A549 (cell line): ENCODE results near the gene ZNF597. TPM values are rescaled to one million over a fixed set of nuclear protein-coding genes. Genes with fewer than 3 reads are reported as not detected.

Experiments
- ATAC-seq, 2 experiments: fragments of 200-7000 bp in 1 of 2; fragments of >200 bp in 1 of 2; cut with Nextera tagmentation in 1 of 2; cut with Tn5 transposase in 1 of 2; 3 replicates each; pipeline versions ENCODE4 v1.8.0 to v1.9.1; 2018 to 2020; ENCODE audit warnings: mild to moderate bottlenecking in 1 of 2, moderate library complexity in 1 of 2
- CTCF ChIA-PET: fragments of 300-600 bp; sonication (Branson Sonifier 250); formaldehyde crosslinking; extraction: SDS; loops from one replicate; lab custom pipeline; 2021; ENCODE audit warnings: antibody characterized with exemption, inconsistent platforms; lab: Yijun Ruan, JAX
- POLR2A ChIA-PET: fragments of 350-600 bp; formaldehyde crosslinking; extraction: SDS; loops from one replicate; lab custom pipeline; 2021; ENCODE audit warnings: antibody characterized with exemption, inconsistent platforms; lab: Yijun Ruan, JAX
- DNase-seq, 2 experiments: peaks; one replicate each; pipeline versions ENCODE4 v3.0.0 to v3.0.0-alpha.2; 2011 to 2016; ENCODE audit warnings: low read depth in 1 of 2, low spot score in 1 of 2
- FAIRE-seq: peaks from 2 replicates; lab custom pipeline; 2011; peaks lifted over from hg19 to GRCh38; lab: Jason Lieb, UNC
- H3K27ac ChIP-seq, 2 experiments: fragments of >200 bp; sonication (Bioruptor Twin); formaldehyde crosslinking; 3 replicates each; pipeline ENCODE4 v1.5.1; 2016 to 2017
- H3K4me1 ChIP-seq: fragments of >200 bp; sonication (Bioruptor Twin); formaldehyde crosslinking; 3 replicates; pipeline ENCODE4 v1.6.1; 2016
- H3K4me2 ChIP-seq: fragments of >200 bp; sonication (Bioruptor Twin); formaldehyde crosslinking; 3 replicates; pipeline ENCODE4 v1.6.1; 2016
- H3K4me3 ChIP-seq: fragments of >200 bp; sonication (Bioruptor Twin); formaldehyde crosslinking; 3 replicates; pipeline ENCODE4 v1.5.1; 2016
- H3K9me3 ChIP-seq: fragments of >200 bp; sonication (Bioruptor Twin); formaldehyde crosslinking; 3 replicates; pipeline ENCODE4 v1.6.1; 2016
- ATOH8 ChIP-seq: fragments of 250-450 bp; sonication (Bioruptor Pico); IDR thresholded peaks from 2 replicates; pipeline ENCODE4 v1.5.0; 2020; ENCODE audit warnings: low read depth, mild to moderate bottlenecking, moderate library complexity
- BHLHE40 ChIP-seq: IDR thresholded peaks from 2 replicates; pipeline ENCODE4 v1.6.1; 2012; ENCODE audit warnings: low read depth, low read length, inconsistent platforms
- CHD4 ChIP-seq: fragments of 200-600 bp; sonication (generic); IDR thresholded peaks from 2 replicates; pipeline ENCODE4 v1.6.1; 2016; ENCODE audit warnings: antibody characterized with exemption, mild to moderate bottlenecking, borderline replicate concordance
- EHF ChIP-seq: fragments of 250-450 bp; sonication (Bioruptor Pico); IDR thresholded peaks from 2 replicates; pipeline ENCODE4 v1.5.0; 2020; ENCODE audit warnings: mild to moderate bottlenecking
- ESRRA ChIP-seq: fragments of 150-350 bp; IDR thresholded peaks from 2 replicates; pipeline ENCODE4 v1.6.1; 2014; ENCODE audit warnings: mild to moderate bottlenecking, low read length, borderline replicate concordance
- FOXS1 ChIP-seq: fragments of 250-450 bp; sonication (Bioruptor Pico); IDR thresholded peaks from 2 replicates; pipeline ENCODE4 v1.5.0; 2020; ENCODE audit warnings: mild to moderate bottlenecking, moderate library complexity
- HEYL ChIP-seq: fragments of 250-450 bp; sonication (Bioruptor Pico); IDR thresholded peaks from 2 replicates; pipeline ENCODE4 v1.8.0; 2021; ENCODE audit warnings: mild to moderate bottlenecking, moderate library complexity
- HOXA7 ChIP-seq: fragments of 250-450 bp; sonication (Bioruptor Pico); IDR thresholded peaks from 2 replicates; pipeline ENCODE4 v1.5.0; 2020; ENCODE audit warnings: mild to moderate bottlenecking, moderate library complexity
- HOXB13 ChIP-seq: fragments of 250-450 bp; sonication (Bioruptor Pico); IDR thresholded peaks from 2 replicates; pipeline ENCODE4 v1.5.0; 2020; ENCODE audit warnings: low read depth, mild to moderate bottlenecking, moderate library complexity
- JUNB ChIP-seq: fragments of >200 bp; sonication (Bioruptor Twin); formaldehyde crosslinking; IDR thresholded peaks from 2 replicates; pipeline ENCODE4 v1.6.1; 2016
- KDM1A ChIP-seq: fragments of 200-600 bp; sonication (generic); IDR thresholded peaks from 2 replicates; pipeline ENCODE4 v1.6.1; 2016; ENCODE audit warnings: low read depth, mild to moderate bottlenecking
- KDM5A ChIP-seq: fragments of 200-600 bp; sonication (generic); IDR thresholded peaks from 2 replicates; pipeline ENCODE4 v1.6.1; 2016; ENCODE audit warnings: antibody characterized with exemption, mild to moderate bottlenecking
- MAFK ChIP-seq: fragments of 450-650 bp; IDR thresholded peaks from 2 replicates; pipeline ENCODE4 v1.6.1; 2014; ENCODE audit not compliant: partially characterized antibody
- MAZ ChIP-seq: fragments of 150-350 bp; IDR thresholded peaks from 2 replicates; pipeline ENCODE4 v1.6.1; 2014; ENCODE audit warnings: antibody characterized with exemption, low read depth, low read length, borderline replicate concordance
- MYC ChIP-seq: IDR thresholded peaks from 2 replicates; pipeline ENCODE4 v1.6.1; 2012; ENCODE audit warnings: mild to moderate bottlenecking, inconsistent platforms, low read length, improper control_type of control experiment, borderline replicate concordance
- NR3C1 ChIP-seq: fragments of >200 bp; sonication (Bioruptor Twin); formaldehyde crosslinking; IDR thresholded peaks from 3 replicates; pipeline ENCODE4 v1.6.1; 2017
- PHF8 ChIP-seq: fragments of 200-600 bp; sonication (generic); IDR thresholded peaks from 2 replicates; pipeline ENCODE4 v1.6.1; 2016; ENCODE audit warnings: low read depth, mild to moderate bottlenecking, antibody characterized with exemption, moderate library complexity, borderline replicate concordance
- RAD21 ChIP-seq, 2 experiments: fragments of >200 bp in 1 of 2; sonication (Bioruptor Twin) in 1 of 2; formaldehyde crosslinking in 1 of 2; IDR thresholded peaks in 1 of 2; conservative IDR thresholded peaks in 1 of 2; 2 replicates in 1 of 2; 3 replicates in 1 of 2; pipeline ENCODE4 v1.6.1; 2012 to 2018; ENCODE audit warnings: inconsistent platforms in 1 of 2
- RARB ChIP-seq: fragments of 250-450 bp; sonication (Bioruptor Pico); IDR thresholded peaks from 2 replicates; pipeline ENCODE4 v1.8.0; 2021; ENCODE audit warnings: mild to moderate bottlenecking, moderate library complexity
- REST ChIP-seq: fragments of 200-600 bp; sonication (generic); IDR thresholded peaks from 2 replicates; pipeline ENCODE4 v1.6.1; 2016; ENCODE audit warnings: antibody characterized with exemption, mild to moderate bottlenecking, moderate library complexity
- ZFP36 ChIP-seq: fragments of 450-650 bp; IDR thresholded peaks from 2 replicates; pipeline ENCODE4 v1.6.1; 2014; ENCODE audit warnings: borderline replicate concordance; ENCODE audit not compliant: partially characterized antibody
- WGBS: methylation state at CpG from one replicate; pipeline ENCODE4 v1.1.6; 2017; ENCODE audit errors: missing lambda C conversion rate; 5-methylcytosine and 5-hydroxymethylcytosine counted together
- polyA plus RNA-seq, 4 experiments: library from polyadenylated mRNA; depleted of rRNA in 3 of 4; stranded (reverse); fragments of >200 nt; fragmentation: RNase III in 1 of 4; extraction: RNeasy Plus Mini Kit Qiagen cat#74134 plus additional on column Dnase treatment in 1 of 4; gene quantifications; 2 replicates in 3 of 4; 3 replicates in 1 of 4; pipeline ENCODE4 v1.2.3, GENCODE V29; 2011 to 2017
- TF ChIP-seq, protein P1 (sequence below): IDR thresholded peaks from 2 replicates; pipeline ENCODE4 v1.6.1; 2012

ZNF597 gene
- polyA plus RNA-seq, 2 of the 4 experiments (the other 2 are of a cell fraction), result 1.1 to 1.9 TPM

GRCh38 chr16:3465911-3466584, 22.7 kb upstream of the ZNF597 start:
- Histone ChIP-seq H3K4me2 (no peak overlapping the region), H3K4me3 (no peak overlapping the region), H3K9me3 (no peaks in the 10 kb centered on the region), H3K4me1 (peaks cover 7% of the 10 kb centered on the region; the same call in 2 of the 3 replicates), H3K27ac (no peak overlapping the region)
- ATAC-seq (no peak), FAIRE-seq (no peak), DNase-seq (no peak)
- CTCF ChIA-PET, result interaction anchor here (0.5 to 1.1 kb wide), 2 partner anchors 10 to 115 kb away, joined by 3 read pairs; no protein-coding TSS in a partner anchor
- POLR2A ChIA-PET, result interaction anchor here (1.1 kb wide), 1 partner anchor 9 kb away, joined by 3 read pairs; no protein-coding TSS in a partner anchor
- no peak for TF ChIP-seq JUNB
- no peak for TF ChIP-seq REST
- TF ChIP-seq RAD21 (conservative IDR thresholded peaks at IDR 0.05 in 1 of 2, IDR thresholded peaks at IDR 0.05 in 1 of 2), result no peak
- no peak for TF ChIP-seq MAFK
- TF ChIP-seq MYC, result no peak
- TF ChIP-seq BHLHE40, result no peak
- TF ChIP-seq ATOH8 (CRISPR knock-in tag), result no peak
- TF ChIP-seq NR3C1, result no peak
- no peak for TF ChIP-seq KDM1A
- TF ChIP-seq HEYL (CRISPR knock-in tag), result no peak
- no peak for TF ChIP-seq KDM5A
- no peak for TF ChIP-seq EHF (CRISPR knock-in tag)
- TF ChIP-seq CHD4, result no peak
- TF ChIP-seq FOXS1 (CRISPR knock-in tag), result no peak
- no peak for TF ChIP-seq MAZ
- no peak for TF ChIP-seq ZFP36
- no peak for TF ChIP-seq HOXA7 (CRISPR knock-in tag)
- TF ChIP-seq HOXB13, result no peak
- 93% methylated on average over 21 of the region's 21 CpGs for WGBS

DNA sequence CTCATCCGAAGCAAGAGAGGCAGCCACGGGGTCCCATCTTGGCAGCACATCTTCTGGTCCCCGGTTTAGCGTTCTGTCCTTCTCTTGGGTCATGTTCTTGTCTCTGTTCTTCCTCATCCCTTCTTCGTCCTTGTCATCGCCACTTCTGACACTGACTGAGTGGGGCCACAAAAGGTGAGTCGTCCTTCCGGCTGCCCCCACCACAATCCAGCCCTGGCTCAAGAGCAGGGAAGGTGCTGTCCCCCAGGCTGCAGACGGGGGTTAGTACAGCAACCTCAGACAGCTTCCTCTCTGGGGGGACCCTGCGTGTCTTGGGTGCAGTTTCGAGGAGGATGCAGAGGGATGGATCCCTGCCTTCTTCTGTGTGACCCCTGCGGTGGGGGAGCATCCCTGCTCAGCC, 22.0 kb upstream of the ZNF597 start:
- FAIRE-seq, result no peak
- TF ChIP-seq RARB (CRISPR knock-in tag) (no peak), PHF8 (no peak), HOXA7 (CRISPR knock-in tag) (no peak), ESRRA (no peak), EHF (CRISPR knock-in tag) (no peak), KDM5A (no peak), BHLHE40 (no peak)
- TF ChIP-seq, protein P1, sequence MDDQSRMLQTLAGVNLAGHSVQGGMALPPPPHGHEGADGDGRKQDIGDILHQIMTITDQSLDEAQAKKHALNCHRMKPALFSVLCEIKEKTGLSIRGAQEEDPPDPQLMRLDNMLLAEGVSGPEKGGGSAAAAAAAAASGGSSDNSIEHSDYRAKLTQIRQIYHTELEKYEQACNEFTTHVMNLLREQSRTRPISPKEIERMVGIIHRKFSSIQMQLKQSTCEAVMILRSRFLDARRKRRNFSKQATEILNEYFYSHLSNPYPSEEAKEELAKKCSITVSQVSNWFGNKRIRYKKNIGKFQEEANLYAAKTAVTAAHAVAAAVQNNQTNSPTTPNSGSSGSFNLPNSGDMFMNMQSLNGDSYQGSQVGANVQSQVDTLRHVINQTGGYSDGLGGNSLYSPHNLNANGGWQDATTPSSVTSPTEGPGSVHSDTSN, result no peak
- Histone ChIP-seq H3K4me1 (peaks cover 11% of the 10 kb centered on the region; the same call in 2 of the 3 replicates), H3K9me3 (no peaks in the 10 kb centered on the region), H3K4me3 (no peak overlapping the region), H3K27ac (no peak overlapping the region), H3K4me2 (no peak overlapping the region)
- WGBS, result 97% methylated on average over 11 of the region's 12 CpGs
- ATAC-seq, result no peak
- CTCF ChIA-PET, result no interaction called here
- no peak for DNase-seq
- POLR2A ChIA-PET, result no interaction called here
